HG03108 (cell line): ENCODE data around the gene SNX15.

Experiments
- ATAC-seq: cut with Tn5 transposase; IDR thresholded peaks from one replicate; pipeline ENCODE4 v1.9.1; 2021; ENCODE audit warnings: moderate library complexity; ENCODE audit not compliant: unreplicated experiment

Gene SNX15

GRCh38 chr11:65055538-65055937, 28.3 kb downstream of the SNX15 start:
- ATAC-seq: no peak

- ATAC-seq: no peak
These were observed 29.8 kb downstream of the SNX15 start for GRCh38 chr11:65056999-65057398.

GRCh38 chr11:65057526-65057925, 30.3 kb downstream of the SNX15 start:
- ATAC-seq: no peak

GRCh38 chr11:65058012-65058411, 30.8 kb downstream of the SNX15 start:
- no peak for ATAC-seq

- no peak for ATAC-seq
These were observed 31.3 kb downstream of the SNX15 start, which contains the start of gene NAALADL1 for GRCh38 chr11:65058419-65059054. TSS of gene NAALADL1 (minus strand) at chr11:65058553. CDS start at chr11:65058521, 32 bp downstream.

- ATAC-seq: no peak
These were observed 32.3 kb downstream of the SNX15 start for GRCh38 chr11:65059523-65059922.

GRCh38 chr11:65059959-65060824, 33.0 kb downstream of the SNX15 start:
- no peak for ATAC-seq

- no peak for ATAC-seq
These were observed 33.7 kb downstream of the SNX15 start for GRCh38 chr11:65060913-65061408.

- ATAC-seq: no peak
These were observed 36.3 kb downstream of the SNX15 start for GRCh38 chr11:65063532-65063931.

- ATAC-seq: no peak
These were observed 37.6 kb downstream of the SNX15 start for GRCh38 chr11:65064847-65065240.

- ATAC-seq: no peak
These were observed 38.6 kb downstream of the SNX15 start for GRCh38 chr11:65065851-65066250.

- no peak for ATAC-seq
These were observed 39.1 kb downstream of the SNX15 start for GRCh38 chr11:65066315-65066714.

- no peak for ATAC-seq
These were observed 39.6 kb downstream of the SNX15 start for GRCh38 chr11:65066805-65067291.

GRCh38 chr11:65067446-65067845, 40.2 kb downstream of the SNX15 start:
- ATAC-seq: no peak

- ATAC-seq: no peak
These were observed 42.0 kb downstream of the SNX15 start for GRCh38 chr11:65069217-65069616.

GRCh38 chr11:65071907-65072630, 44.8 kb downstream of the SNX15 start:
- ATAC-seq: no peak

- ATAC-seq: no peak
These were observed 45.4 kb downstream of the SNX15 start for GRCh38 chr11:65072631-65072966.

- no peak for ATAC-seq
These were observed 50.2 kb downstream of the SNX15 start for GRCh38 chr11:65077451-65077850.

- ATAC-seq: no peak
These were observed 50.9 kb downstream of the SNX15 start for GRCh38 chr11:65078151-65078550.

GRCh38 chr11:65078786-65079342, 51.6 kb downstream of the SNX15 start:
- no peak for ATAC-seq
